ENCODE data around the gene COBL.

COBL gene

GRCh38 chr7:51306761-51307160, 9.8 kb downstream of the COBL start:
- DNase-seq (ENCODE audit: low read depth in 2 of 2) = no peak

GRCh38 chr7:51304729-51305128, 11.9 kb downstream of the COBL start:
- DNase-seq (ENCODE audit: low read depth in 2 of 2) = no peak

- no peak for DNase-seq (ENCODE audit: low read depth in 2 of 2)
These were observed 13.5 kb downstream of the COBL start for GRCh38 chr7:51303142-51303525.

GRCh38 chr7:51301806-51302205, 14.8 kb downstream of the COBL start:
- DNase-seq (ENCODE audit: low read depth in 2 of 2) = no peak

- no peak for DNase-seq (ENCODE audit: low read depth in 2 of 2)
These were observed 15.6 kb downstream of the COBL start for GRCh38 chr7:51300762-51301674.

GRCh38 chr7:51299391-51300133, 17.0 kb downstream of the COBL start:
- no peak for DNase-seq (ENCODE audit: low read depth in 2 of 2)

GRCh38 chr7:51298912-51299311, 17.7 kb downstream of the COBL start:
- no peak for DNase-seq (ENCODE audit: low read depth in 2 of 2)

GRCh38 chr7:51297986-51298385, 18.6 kb downstream of the COBL start:
- DNase-seq (ENCODE audit: low read depth in 2 of 2) = no peak

- no peak for DNase-seq (ENCODE audit: low read depth in 2 of 2)
These were observed 21.0 kb downstream of the COBL start for GRCh38 chr7:51295440-51296245.

GRCh38 chr7:51292596-51292995, 24.0 kb downstream of the COBL start:
- no peak for DNase-seq (ENCODE audit: low read depth in 2 of 2)

- no peak for DNase-seq (ENCODE audit: low read depth in 2 of 2)
These were observed 25.7 kb downstream of the COBL start for GRCh38 chr7:51290702-51291540.

GRCh38 chr7:51290304-51290637, 26.3 kb downstream of the COBL start:
- DNase-seq (ENCODE audit: low read depth in 2 of 2) = no peak

- no peak for DNase-seq (ENCODE audit: low read depth in 2 of 2)
These were observed 26.8 kb downstream of the COBL start for GRCh38 chr7:51289623-51290303.

- DNase-seq (ENCODE audit: low read depth in 2 of 2) = no peak
These were observed 27.6 kb downstream of the COBL start for GRCh38 chr7:51288896-51289622.

- DNase-seq (ENCODE audit: low read depth in 2 of 2) = no peak
These were observed 30.2 kb downstream of the COBL start for GRCh38 chr7:51286401-51286800.

GRCh38 chr7:51280156-51280555, 36.5 kb downstream of the COBL start:
- no peak for DNase-seq (ENCODE audit: low read depth in 2 of 2)

GRCh38 chr7:51279391-51280023, 37.1 kb downstream of the COBL start:
- DNase-seq (ENCODE audit: low read depth in 2 of 2) = no peak

GRCh38 chr7:51278797-51279196, 37.8 kb downstream of the COBL start:
- no peak for DNase-seq (ENCODE audit: low read depth in 2 of 2)

- no peak for DNase-seq (ENCODE audit: low read depth in 2 of 2)
These were observed 39.6 kb downstream of the COBL start for GRCh38 chr7:51276967-51277366.
